ENCODE measurements around the gene AMFR.

AMFR gene

DNA sequence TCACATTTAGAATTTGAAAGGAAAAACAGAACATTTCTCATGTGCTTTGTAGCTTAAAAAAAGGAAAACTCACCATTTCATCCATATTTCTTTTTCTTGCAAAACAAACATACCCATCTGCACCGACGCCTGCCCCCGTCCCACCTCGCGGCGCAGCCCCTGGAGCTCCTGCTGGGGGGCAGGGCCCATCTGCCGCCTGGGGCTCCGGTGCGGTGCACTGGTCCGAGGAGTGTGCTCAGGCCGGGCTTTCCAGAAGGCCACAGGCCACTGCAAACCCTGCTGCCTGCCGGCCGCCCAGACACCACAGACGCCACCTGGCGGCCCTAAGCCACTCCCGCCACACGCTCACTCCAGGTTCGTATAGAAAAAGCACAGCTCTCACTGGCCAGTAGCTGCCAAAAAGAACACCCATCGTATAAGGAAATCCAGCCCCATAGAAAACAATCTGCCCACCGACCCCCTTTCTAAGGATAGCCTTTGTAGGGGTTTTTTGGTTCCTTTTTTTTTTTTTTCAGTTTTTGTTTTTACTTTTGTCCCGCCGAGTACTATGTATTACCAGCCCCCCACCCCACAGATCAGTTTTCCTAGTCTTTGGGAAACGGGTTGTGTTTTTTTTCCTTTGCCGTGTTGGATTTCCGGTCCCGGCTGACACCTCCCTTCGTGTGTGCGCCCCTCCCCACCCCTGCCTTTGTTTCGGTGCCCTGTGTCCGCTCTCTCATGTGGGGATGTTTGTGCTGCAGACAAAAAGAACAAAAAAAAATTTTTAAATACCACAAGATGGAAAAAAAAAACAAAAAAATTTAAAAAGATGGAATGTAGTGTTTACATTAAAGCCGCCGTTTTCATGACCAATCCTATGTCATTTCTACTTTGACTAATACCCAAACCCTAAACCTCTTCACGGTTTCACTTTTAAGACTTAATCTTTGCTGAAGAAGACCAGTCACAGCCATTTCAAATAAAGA, 68.8 kb downstream of the AMFR start:
- peak overlapping the region; percentile 21 for H3K4me3 ChIP-seq (ENCODE audit: low read length)
- H3K36me3 ChIP-seq (ENCODE audit: control insufficient read depth, insufficient read depth, low read length): no peaks in the 10 kb centered on the region
- H3K4me1 ChIP-seq (ENCODE audit: control insufficient read depth, insufficient read depth, low read length): no peaks in the 10 kb centered on the region
- peak overlapping the region; percentile 49 for H3K9ac ChIP-seq (ENCODE audit: low read length)
- H3K27me3 ChIP-seq (ENCODE audit: control insufficient read depth, insufficient read depth, low read length): no peaks in the 10 kb centered on the region
- no peaks in the 10 kb centered on the region for H3K9me3 ChIP-seq (ENCODE audit: control insufficient read depth, low read length)

GRCh38 chr16:56355786-56356275, 69.5 kb downstream of the AMFR start:
- H3K4me3 ChIP-seq (ENCODE audit: low read length): no peak overlapping the region
- no peaks in the 10 kb centered on the region for H3K4me1 ChIP-seq (ENCODE audit: control insufficient read depth, insufficient read depth, low read length)
- H3K36me3 ChIP-seq (ENCODE audit: control insufficient read depth, insufficient read depth, low read length): no peaks in the 10 kb centered on the region
- H3K27me3 ChIP-seq (ENCODE audit: control insufficient read depth, insufficient read depth, low read length): no peaks in the 10 kb centered on the region
- H3K9me3 ChIP-seq (ENCODE audit: control insufficient read depth, low read length): no peaks in the 10 kb centered on the region
- no peak overlapping the region for H3K9ac ChIP-seq (ENCODE audit: low read length)

- H3K9ac ChIP-seq (ENCODE audit: low read length): no peak overlapping the region
Measured at GRCh38 chr16:56355221-56355620, 70.1 kb downstream of the AMFR start.

GRCh38 chr16:56354746-56355145, 70.6 kb downstream of the AMFR start:
- H3K36me3 ChIP-seq (ENCODE audit: control insufficient read depth, insufficient read depth, low read length): no peaks in the 10 kb centered on the region
- H3K4me1 ChIP-seq (ENCODE audit: control insufficient read depth, insufficient read depth, low read length): no peaks in the 10 kb centered on the region
- H3K9me3 ChIP-seq (ENCODE audit: control insufficient read depth, low read length): no peaks in the 10 kb centered on the region
- H3K27me3 ChIP-seq (ENCODE audit: control insufficient read depth, insufficient read depth, low read length): no peaks in the 10 kb centered on the region
- H3K9ac ChIP-seq (ENCODE audit: low read length): no peak overlapping the region
- H3K4me3 ChIP-seq (ENCODE audit: low read length): no peak overlapping the region

More at GRCh38 chr16:56355221-56355620, 70.1 kb downstream of the AMFR start:
- Histone ChIP-seq H3K9me3 (ENCODE audit: control insufficient read depth, low read length) (no peaks in the 10 kb centered on the region), H3K4me1 (ENCODE audit: control insufficient read depth, insufficient read depth, low read length) (no peaks in the 10 kb centered on the region), H3K36me3 (ENCODE audit: control insufficient read depth, insufficient read depth, low read length) (no peaks in the 10 kb centered on the region), H3K27me3 (ENCODE audit: control insufficient read depth, insufficient read depth, low read length) (no peaks in the 10 kb centered on the region), H3K4me3 (ENCODE audit: low read length) (no peak overlapping the region)

- Histone ChIP-seq H3K27me3 (ENCODE audit: control insufficient read depth, insufficient read depth, low read length) (no peaks in the 10 kb centered on the region), H3K4me1 (ENCODE audit: control insufficient read depth, insufficient read depth, low read length) (no peaks in the 10 kb centered on the region), H3K9me3 (ENCODE audit: control insufficient read depth, low read length) (no peaks in the 10 kb centered on the region), H3K9ac (ENCODE audit: low read length) (no peak overlapping the region), H3K4me3 (ENCODE audit: low read length) (no peak overlapping the region), H3K36me3 (ENCODE audit: control insufficient read depth, insufficient read depth, low read length) (no peaks in the 10 kb centered on the region)
Measured at GRCh38 chr16:56354016-56354415, 71.3 kb downstream of the AMFR start.

DNA sequence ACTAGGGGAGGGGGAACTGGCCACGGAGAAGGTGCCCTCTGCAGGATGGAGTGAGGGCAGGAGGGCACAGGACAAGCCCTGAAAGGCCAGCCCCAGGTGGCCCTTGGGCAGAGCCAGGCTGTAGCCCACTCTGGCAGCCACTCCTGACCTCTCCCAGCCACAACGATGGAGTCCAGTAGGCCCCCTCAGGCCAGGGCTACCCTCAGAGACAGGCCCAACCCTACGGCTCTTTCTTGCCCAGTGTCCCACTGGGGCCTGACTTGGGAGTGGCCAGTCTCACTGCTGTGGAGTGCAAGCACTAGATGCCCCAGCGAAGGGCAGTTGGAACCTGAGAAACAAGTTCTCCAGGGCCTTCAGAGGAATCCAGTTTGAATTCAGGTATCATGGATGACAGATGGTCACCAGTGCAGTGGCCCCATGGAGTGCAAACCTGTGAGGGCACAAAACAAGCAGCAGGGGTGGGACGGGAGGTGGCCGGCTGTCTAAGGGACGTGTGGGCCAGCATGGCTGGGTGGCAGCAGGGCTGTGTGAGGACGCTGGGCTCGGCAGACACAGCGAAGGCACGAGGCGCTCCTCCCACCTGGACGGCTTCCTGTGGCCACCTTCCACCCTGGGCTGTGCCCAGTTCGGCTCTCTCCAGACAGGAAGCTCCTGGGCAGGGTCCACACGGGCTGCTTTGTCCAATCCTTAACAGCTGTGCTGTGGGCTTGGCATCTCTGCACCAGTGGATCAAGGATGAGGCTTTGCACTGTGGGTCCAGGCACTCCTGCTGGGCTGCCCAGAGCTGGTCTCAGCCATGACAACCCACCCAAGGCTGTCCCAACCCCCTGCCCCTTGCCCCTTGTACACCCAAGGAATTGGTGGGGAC, 72.1 kb downstream of the AMFR start:
- Histone ChIP-seq H3K9me3 (ENCODE audit: control insufficient read depth, low read length) (no peaks in the 10 kb centered on the region), H3K4me3 (ENCODE audit: low read length) (no peak overlapping the region), H3K9ac (ENCODE audit: low read length) (no peak overlapping the region), H3K36me3 (ENCODE audit: control insufficient read depth, insufficient read depth, low read length) (no peaks in the 10 kb centered on the region), H3K27me3 (ENCODE audit: control insufficient read depth, insufficient read depth, low read length) (no peaks in the 10 kb centered on the region), H3K4me1 (ENCODE audit: control insufficient read depth, insufficient read depth, low read length) (no peaks in the 10 kb centered on the region)

DNA sequence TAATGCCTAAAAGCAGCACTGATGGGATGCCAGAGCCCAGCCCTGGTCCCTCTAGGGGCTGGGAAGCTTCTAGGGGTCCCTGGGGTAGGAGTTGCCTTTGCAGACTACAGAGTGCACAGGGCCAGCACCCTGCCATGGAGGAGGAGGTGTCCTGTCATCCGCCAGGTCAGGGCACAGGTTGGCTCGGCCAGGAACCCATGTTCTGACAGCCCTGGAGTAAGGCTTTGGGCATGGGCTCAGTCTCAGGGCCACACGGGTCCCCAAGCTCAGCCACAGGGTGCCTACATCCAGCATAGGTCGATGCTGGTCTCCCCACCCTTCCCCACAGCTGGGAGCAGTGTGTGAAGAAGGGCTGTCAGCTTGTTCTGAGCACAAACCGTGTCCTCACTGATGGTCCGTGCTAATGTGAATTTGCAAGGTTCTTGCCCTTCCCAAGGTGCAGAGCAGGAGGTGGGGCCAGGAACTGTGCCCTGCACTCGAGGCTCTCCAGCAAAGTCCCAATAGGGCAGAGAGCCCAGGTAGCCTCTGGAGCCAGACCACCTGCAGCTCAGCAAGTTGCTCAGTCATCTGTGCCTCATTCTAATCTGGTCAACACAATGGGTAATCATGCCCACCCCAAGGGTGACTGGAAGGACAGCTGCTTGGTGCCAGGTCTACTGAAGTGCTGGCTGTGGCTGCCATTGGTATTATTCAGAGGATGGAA, 72.8 kb downstream of the AMFR start:
- no peaks in the 10 kb centered on the region for H3K27me3 ChIP-seq (ENCODE audit: control insufficient read depth, insufficient read depth, low read length)
- H3K4me3 ChIP-seq (ENCODE audit: low read length): no peak overlapping the region
- no peaks in the 10 kb centered on the region for H3K9me3 ChIP-seq (ENCODE audit: control insufficient read depth, low read length)
- H3K36me3 ChIP-seq (ENCODE audit: control insufficient read depth, insufficient read depth, low read length): no peaks in the 10 kb centered on the region
- H3K4me1 ChIP-seq (ENCODE audit: control insufficient read depth, insufficient read depth, low read length): no peaks in the 10 kb centered on the region
- H3K9ac ChIP-seq (ENCODE audit: low read length): no peak overlapping the region

GRCh38 chr16:56351481-56351880, 73.9 kb downstream of the AMFR start:
- H3K4me1 ChIP-seq (ENCODE audit: control insufficient read depth, insufficient read depth, low read length): no peaks in the 10 kb centered on the region
- H3K9me3 ChIP-seq (ENCODE audit: control insufficient read depth, low read length): no peaks in the 10 kb centered on the region
- H3K36me3 ChIP-seq (ENCODE audit: control insufficient read depth, insufficient read depth, low read length): no peaks in the 10 kb centered on the region
- H3K9ac ChIP-seq (ENCODE audit: low read length): no peak overlapping the region
- no peaks in the 10 kb centered on the region for H3K27me3 ChIP-seq (ENCODE audit: control insufficient read depth, insufficient read depth, low read length)
- no peak overlapping the region for H3K4me3 ChIP-seq (ENCODE audit: low read length)

DNA sequence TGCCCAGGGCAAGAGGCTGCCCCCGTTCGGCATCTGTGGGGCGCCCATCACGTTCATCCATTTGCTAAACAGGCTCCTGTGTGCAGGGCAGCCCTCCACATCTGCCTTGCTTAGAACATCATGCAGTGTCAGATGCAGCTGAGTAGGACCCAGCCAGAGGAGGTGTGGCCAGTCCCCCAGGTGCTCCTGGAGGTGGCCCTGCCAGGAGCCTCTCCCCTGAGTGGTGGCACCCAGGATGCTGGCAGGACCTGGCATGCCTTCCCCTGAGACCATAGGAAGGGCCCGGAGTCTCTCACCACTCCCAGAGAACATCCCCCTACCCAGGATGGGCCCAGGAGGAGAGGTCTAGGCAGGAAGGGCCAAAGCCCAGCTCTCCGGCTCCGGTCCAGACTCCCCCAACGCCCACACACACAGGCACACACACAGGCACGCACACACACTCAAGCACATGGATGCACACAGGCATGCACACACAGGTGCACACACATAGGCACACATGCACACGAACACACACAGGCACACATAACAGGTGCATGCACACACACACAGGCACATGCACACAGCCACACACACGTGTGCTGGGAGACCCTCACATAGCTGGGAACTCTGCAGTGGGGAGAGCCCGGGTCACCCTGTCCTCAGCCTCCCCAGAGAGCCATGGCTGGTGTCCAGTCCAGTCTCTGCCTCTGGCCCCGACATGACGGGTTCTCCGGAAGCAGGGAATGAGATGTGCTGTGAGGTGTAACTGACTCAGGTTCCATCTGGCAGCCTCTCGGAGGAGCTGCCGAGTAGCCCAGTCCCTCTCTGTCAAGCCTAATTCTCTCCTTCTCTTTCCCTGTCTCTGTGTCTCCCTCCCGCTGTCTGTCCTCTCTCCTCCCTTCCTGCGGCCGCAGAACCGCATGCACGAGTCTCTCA, 74.6 kb downstream of the AMFR start:
- H3K4me1 ChIP-seq (ENCODE audit: control insufficient read depth, insufficient read depth, low read length): no peaks in the 10 kb centered on the region
- H3K27me3 ChIP-seq (ENCODE audit: control insufficient read depth, insufficient read depth, low read length): no peaks in the 10 kb centered on the region
- no peaks in the 10 kb centered on the region for H3K9me3 ChIP-seq (ENCODE audit: control insufficient read depth, low read length)
- H3K36me3 ChIP-seq (ENCODE audit: control insufficient read depth, insufficient read depth, low read length): no peaks in the 10 kb centered on the region
- no peak overlapping the region for H3K9ac ChIP-seq (ENCODE audit: low read length)
- no peak overlapping the region for H3K4me3 ChIP-seq (ENCODE audit: low read length)

- H3K27me3 ChIP-seq (ENCODE audit: control insufficient read depth, insufficient read depth, low read length): no peaks in the 10 kb centered on the region
- H3K36me3 ChIP-seq (ENCODE audit: control insufficient read depth, insufficient read depth, low read length): no peaks in the 10 kb centered on the region
- H3K9me3 ChIP-seq (ENCODE audit: control insufficient read depth, low read length): no peaks in the 10 kb centered on the region
- no peak overlapping the region for H3K9ac ChIP-seq (ENCODE audit: low read length)
- no peaks in the 10 kb centered on the region for H3K4me1 ChIP-seq (ENCODE audit: control insufficient read depth, insufficient read depth, low read length)
- no peak overlapping the region for H3K4me3 ChIP-seq (ENCODE audit: low read length)
Measured at GRCh38 chr16:56349711-56350161, 75.6 kb downstream of the AMFR start.

DNA sequence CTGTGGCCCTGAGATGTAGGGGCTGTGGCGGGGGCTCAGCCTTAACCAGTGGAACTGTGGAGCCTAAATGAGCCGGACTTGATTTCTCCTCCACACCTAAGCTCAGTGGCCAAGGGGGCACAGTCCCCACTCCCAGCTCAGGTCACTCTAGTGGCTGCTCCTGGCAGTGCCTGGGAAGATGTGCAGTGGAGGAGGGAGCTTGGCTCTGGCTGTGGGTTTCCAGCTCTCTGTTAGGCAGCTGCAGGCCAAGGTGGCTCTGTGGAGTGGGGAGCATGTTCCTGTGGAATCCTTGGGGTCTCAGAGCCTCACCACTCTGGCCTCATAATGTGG, 76.3 kb downstream of the AMFR start:
- H3K9ac ChIP-seq (ENCODE audit: low read length): no peak overlapping the region
- no peaks in the 10 kb centered on the region for H3K36me3 ChIP-seq (ENCODE audit: control insufficient read depth, insufficient read depth, low read length)
- no peak overlapping the region for H3K4me3 ChIP-seq (ENCODE audit: low read length)
- no peaks in the 10 kb centered on the region for H3K4me1 ChIP-seq (ENCODE audit: control insufficient read depth, insufficient read depth, low read length)
- H3K27me3 ChIP-seq (ENCODE audit: control insufficient read depth, insufficient read depth, low read length): no peaks in the 10 kb centered on the region
- H3K9me3 ChIP-seq (ENCODE audit: control insufficient read depth, low read length): no peaks in the 10 kb centered on the region

Data from mucosa of stomach (tissue), 1 donor.